Measurements from ENCODE around the gene ZNF500.
"Not testable (repeated sequence)": the region's sequence is repeated elsewhere in the genome, so short reads cannot be mapped to it uniquely, and the experiment has no call there.

Gene ZNF500

GRCh38 chr16:4738370-4738769 is 28.6 kb downstream of the ZNF500 start:
- not testable (repeated sequence) for DNase-seq

- no peak for DNase-seq
These were observed 29.4 kb downstream of the ZNF500 start for GRCh38 chr16:4737545-4737944.

GRCh38 chr16:4736546-4736945 is 30.4 kb downstream of the ZNF500 start:
- DNase-seq = no peak

- DNase-seq = peak; percentile 65
These were observed 32.0 kb downstream of the ZNF500 start for GRCh38 chr16:4734730-4735535.

- DNase-seq = peak; percentile 63
These were observed 32.8 kb downstream of the ZNF500 start, which contains the start of the genes ANKS3 and DNAAF8 for GRCh38 chr16:4734063-4734729. Gene ANKS3 (minus strand): TSS chr16:4734271. CDS start chr16:4730149, 4,122 bp downstream. Gene DNAAF8 (plus strand): TSS chr16:4734537. CDS start chr16:4736515, 1,978 bp downstream.

GRCh38 chr16:4733747-4734062 is 33.3 kb downstream of the ZNF500 start:
- no peak for DNase-seq

- DNase-seq = no peak
These were observed 33.7 kb downstream of the ZNF500 start for GRCh38 chr16:4733211-4733742.

GRCh38 chr16:4729876-4730275 is 37.1 kb downstream of the ZNF500 start:
- DNase-seq = no peak

GRCh38 chr16:4728676-4729075 is 38.3 kb downstream of the ZNF500 start:
- no peak for DNase-seq

- no peak for DNase-seq
These were observed 40.3 kb downstream of the ZNF500 start for GRCh38 chr16:4726616-4727015.

- DNase-seq = no peak
These were observed 42.2 kb downstream of the ZNF500 start for GRCh38 chr16:4724661-4725270.

- DNase-seq = no peak
These were observed 43.7 kb downstream of the ZNF500 start for GRCh38 chr16:4723071-4723767.

- no peak for DNase-seq
These were observed 48.5 kb downstream of the ZNF500 start for GRCh38 chr16:4718466-4718865.

- no peak for DNase-seq
These were observed 52.0 kb downstream of the ZNF500 start for GRCh38 chr16:4714996-4715395.

- DNase-seq = no peak
These were observed 53.1 kb downstream of the ZNF500 start for GRCh38 chr16:4713663-4714501.

GRCh38 chr16:4709481-4709880 is 57.5 kb downstream of the ZNF500 start:
- no peak for DNase-seq

GRCh38 chr16:4706871-4707270 is 60.1 kb downstream of the ZNF500 start:
- no peak for DNase-seq

- DNase-seq = no peak
These were observed 62.0 kb downstream of the ZNF500 start for GRCh38 chr16:4704913-4705312.

GRCh38 chr16:4704491-4704890 is 62.5 kb downstream of the ZNF500 start:
- DNase-seq = no peak

GRCh38 chr16:4703906-4704305 is 63.1 kb downstream of the ZNF500 start:
- DNase-seq = no peak

- no peak for DNase-seq
These were observed 64.5 kb downstream of the ZNF500 start for GRCh38 chr16:4702466-4702808.

GRCh38 chr16:4701791-4702465 is 65.0 kb downstream of the ZNF500 start:
- DNase-seq = no peak
